Upper lobe of left lung (tissue), 4 donors: Measurements from ENCODE around the gene TLDC2.

Experiments used
- CTCF ChIP-seq, 6 experiments: fragments of 450-650 bp in 4 of 6; fragments of 200-600 bp in 2 of 6; sonication (generic) in 2 of 6; IDR thresholded peaks; one replicate each; pipeline ENCODE4 v1.5.1; 2016 to 2019; ENCODE audit warnings: antibody characterized with exemption in 6 of 6
- EP300 ChIP-seq, 4 donors: sonication (generic); formaldehyde crosslinking; IDR thresholded peaks; one replicate each; pipeline ENCODE4 v1.5.1; 2017; ENCODE audit warnings: antibody characterized with exemption in 4 of 4, control low read depth in 2 of 4
- POLR2A ChIP-seq, 4 donors: fragments of 450-650 bp; IDR thresholded peaks; one replicate each; pipeline ENCODE4 v1.5.1; 2016 to 2017; ENCODE audit warnings: antibody characterized with exemption in 4 of 4, mild to moderate bottlenecking in 2 of 4
- POLR2AphosphoS5 ChIP-seq, 2 donors: sonication (generic); formaldehyde crosslinking; IDR thresholded peaks; one replicate each; pipeline ENCODE4 v1.5.1; 2017; ENCODE audit warnings: antibody characterized with exemption in 2 of 2

- no peak for TF ChIP-seq POLR2AphosphoS5 (IDR thresholded peaks at IDR 0.05)
- TF ChIP-seq EP300 (IDR thresholded peaks at IDR 0.05): no peak
- no peak for TF ChIP-seq CTCF (IDR thresholded peaks at IDR 0.05)
- no peak for TF ChIP-seq POLR2A (IDR thresholded peaks at IDR 0.05)
Measured at GRCh38 chr20:36860811-36861624, 14.9 kb upstream of the TLDC2 start.
